Smooth muscle cell (in vitro differentiated cells): ENCODE results near the gene UNC5C. TPM values are rescaled to one million over a fixed set of nuclear protein-coding genes. Genes with fewer than 3 reads are reported as not detected.

ENCODE experiments used
- DNase-seq: peaks from one replicate; lab custom pipeline; 2025; ENCODE audit not compliant: unreplicated experiment; lab: John Stamatoyannopoulos, UW
- H2AFZ ChIP-seq: fragments of 200-600 bp; sonication (generic); 2 replicates; pipeline ENCODE4 v1.6.0; 2016; ENCODE audit warnings: antibody characterized with exemption, low read depth, mild to moderate bottlenecking
- H3F3A ChIP-seq: fragments of 200-600 bp; sonication (generic); 2 replicates; pipeline ENCODE4 v1.6.0; 2017; ENCODE audit warnings: antibody characterized with exemption, low read depth
- H3K27ac ChIP-seq: fragments of 200-600 bp; sonication (generic); 2 replicates; pipeline ENCODE4 v1.5.1; 2016; ENCODE audit warnings: low read depth, mild to moderate bottlenecking
- H3K27me3 ChIP-seq: fragments of 200-600 bp; sonication (generic); 2 replicates; pipeline ENCODE4 v1.6.1; 2016; ENCODE audit warnings: low read depth, mild to moderate bottlenecking
- H3K36me3 ChIP-seq: fragments of 200-600 bp; sonication (generic); 2 replicates; pipeline ENCODE4 v1.5.1; 2016; ENCODE audit warnings: low read depth
- H3K4me1 ChIP-seq: fragments of 200-600 bp; sonication (generic); 2 replicates; pipeline ENCODE4 v1.5.1; 2016; ENCODE audit warnings: low read depth
- H3K4me2 ChIP-seq: fragments of 200-600 bp; sonication (generic); 2 replicates; pipeline ENCODE4 v1.6.0; 2016; ENCODE audit warnings: mild to moderate bottlenecking
- H3K4me3 ChIP-seq: fragments of 200-600 bp; sonication (generic); 2 replicates; pipeline ENCODE4 v1.5.1; 2016; ENCODE audit warnings: mild to moderate bottlenecking
- H3K79me2 ChIP-seq: fragments of 200-600 bp; sonication (generic); 2 replicates; pipeline ENCODE4 v1.6.0; 2016; ENCODE audit warnings: low read depth, mild to moderate bottlenecking
- H3K9ac ChIP-seq: fragments of 200-600 bp; sonication (generic); 2 replicates; pipeline ENCODE4 v1.6.0; 2016; ENCODE audit warnings: low read depth
- H3K9me3 ChIP-seq: fragments of 200-600 bp; sonication (generic); replicated peaks from 2 replicates; pipeline ENCODE4 v1.5.1; 2016; ENCODE audit warnings: low read depth
- H4K20me1 ChIP-seq: fragments of 200-600 bp; sonication (generic); 2 replicates; pipeline ENCODE4 v1.6.0; 2016; ENCODE audit warnings: low read depth
- WGBS: methylation state at CpG from one replicate; pipeline ENCODE4 v1.1.7; 2016; ENCODE audit warnings: low lambda C conversion rate; 5-methylcytosine and 5-hydroxymethylcytosine counted together
- polyA plus RNA-seq: library from polyadenylated mRNA; unstranded; fragments of >200 nt; fragmentation: Nextera tagmentation; extraction: Ambion mirVana; gene quantifications from 2 replicates; pipeline ENCODE4 v1.2.1, GENCODE V29; 2016
- total RNA-seq: library from RNA; depleted of rRNA; stranded (reverse); fragments of >200 nt; gene quantifications from 2 replicates; pipeline ENCODE4 v1.2.3, GENCODE V29; 2014
- TF ChIP-seq, protein P1 (sequence below): fragments of 200-600 bp; sonication (generic); IDR thresholded peaks from 2 replicates; pipeline ENCODE4 v1.5.1; 2017; ENCODE audit warnings: borderline replicate concordance, mild to moderate bottlenecking, antibody characterized with exemption; ENCODE audit not compliant: insufficient read depth, poor library complexity, severe bottlenecking

The UNC5C gene
- total and polyA plus RNA-seq, 2 experiments from 2014 or later = 2.0 to 15.6 TPM

- Histone ChIP-seq H3K79me2 (peaks cover 5% of the 10 kb centered on the region), H3K4me1 (no peaks in the 10 kb centered on the region), H3K27me3 (no peaks in the 10 kb centered on the region), H3F3A (no peaks in the 10 kb centered on the region), H4K20me1 (no peaks in the 10 kb centered on the region), H3K4me3 (no peak overlapping the region), H3K36me3 (no peaks in the 10 kb centered on the region), H3K9ac (no peak overlapping the region), H3K27ac (no peak overlapping the region), H2AFZ (no peak overlapping the region), H3K9me3 (no peaks in the 10 kb centered on the region), H3K4me2 (no peak overlapping the region)
- TF ChIP-seq, protein P1, sequence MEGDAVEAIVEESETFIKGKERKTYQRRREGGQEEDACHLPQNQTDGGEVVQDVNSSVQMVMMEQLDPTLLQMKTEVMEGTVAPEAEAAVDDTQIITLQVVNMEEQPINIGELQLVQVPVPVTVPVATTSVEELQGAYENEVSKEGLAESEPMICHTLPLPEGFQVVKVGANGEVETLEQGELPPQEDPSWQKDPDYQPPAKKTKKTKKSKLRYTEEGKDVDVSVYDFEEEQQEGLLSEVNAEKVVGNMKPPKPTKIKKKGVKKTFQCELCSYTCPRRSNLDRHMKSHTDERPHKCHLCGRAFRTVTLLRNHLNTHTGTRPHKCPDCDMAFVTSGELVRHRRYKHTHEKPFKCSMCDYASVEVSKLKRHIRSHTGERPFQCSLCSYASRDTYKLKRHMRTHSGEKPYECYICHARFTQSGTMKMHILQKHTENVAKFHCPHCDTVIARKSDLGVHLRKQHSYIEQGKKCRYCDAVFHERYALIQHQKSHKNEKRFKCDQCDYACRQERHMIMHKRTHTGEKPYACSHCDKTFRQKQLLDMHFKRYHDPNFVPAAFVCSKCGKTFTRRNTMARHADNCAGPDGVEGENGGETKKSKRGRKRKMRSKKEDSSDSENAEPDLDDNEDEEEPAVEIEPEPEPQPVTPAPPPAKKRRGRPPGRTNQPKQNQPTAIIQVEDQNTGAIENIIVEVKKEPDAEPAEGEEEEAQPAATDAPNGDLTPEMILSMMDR = no peak
- DNase-seq = no peak
- WGBS = 83% methylated on average over 3 of the region's 3 CpGs
Observed at GRCh38 chr4:95318044-95318443, 230.7 kb downstream of the UNC5C start.

DNA sequence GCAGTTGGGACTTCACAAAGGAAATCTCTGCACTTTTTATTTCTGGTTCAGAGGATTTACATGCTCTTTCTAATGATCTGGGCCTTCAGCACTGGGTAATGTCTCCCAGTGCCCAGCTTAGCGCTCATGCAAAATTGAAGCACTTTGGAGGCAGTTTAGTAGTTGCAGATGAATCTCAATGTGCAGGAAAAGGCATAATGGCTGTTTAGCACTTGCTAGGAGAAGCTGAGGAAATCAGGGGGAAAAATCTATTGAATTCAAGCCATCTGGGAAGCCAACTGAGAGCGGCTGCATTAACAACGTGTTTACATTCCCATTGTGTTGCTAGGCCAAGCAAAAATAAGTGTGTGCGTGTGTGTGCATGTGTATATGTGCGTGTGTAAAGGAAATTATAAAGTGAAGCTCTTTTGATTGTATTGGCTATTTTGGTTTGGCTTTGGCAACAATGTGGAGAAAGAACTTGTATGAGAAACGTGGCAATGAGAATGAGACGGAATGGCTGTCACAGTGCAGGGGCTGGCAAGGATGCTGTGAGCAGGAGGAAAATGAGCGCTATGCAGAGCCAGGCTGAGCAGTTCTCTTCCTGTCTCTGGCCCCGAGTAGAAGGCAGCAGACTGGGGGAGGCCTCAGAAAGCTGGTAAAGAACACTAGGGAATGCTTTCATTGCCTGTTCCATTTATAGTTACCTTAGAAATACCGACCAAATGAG, 231.5 kb downstream of the UNC5C start:
- no peaks in the 10 kb centered on the region for H3K9me3 ChIP-seq
- DNase-seq = no peak
- no peaks in the 10 kb centered on the region for H4K20me1 ChIP-seq
- no peaks in the 10 kb centered on the region for H3F3A ChIP-seq
- H3K4me3 ChIP-seq = no peak overlapping the region
- no peaks in the 10 kb centered on the region for H3K4me1 ChIP-seq
- 80% methylated on average over 10 of the region's 10 CpGs for WGBS
- H3K4me2 ChIP-seq = no peak overlapping the region
- no peak overlapping the region for H3K27ac ChIP-seq
- peaks cover 13% of the 10 kb centered on the region for H3K79me2 ChIP-seq
- TF ChIP-seq, protein P1 = no peak
- H3K9ac ChIP-seq = no peak overlapping the region
- H3K27me3 ChIP-seq = no peaks in the 10 kb centered on the region
- no peaks in the 10 kb centered on the region for H3K36me3 ChIP-seq
- H2AFZ ChIP-seq = no peak overlapping the region

- Histone ChIP-seq H2AFZ (no peak overlapping the region), H3K4me2 (no peak overlapping the region), H3K27ac (no peak overlapping the region), H3K27me3 (no peaks in the 10 kb centered on the region), H3K9me3 (no peaks in the 10 kb centered on the region), H3K4me1 (no peaks in the 10 kb centered on the region), H4K20me1 (no peaks in the 10 kb centered on the region), H3F3A (no peaks in the 10 kb centered on the region), H3K79me2 (peaks cover 18% of the 10 kb centered on the region), H3K36me3 (no peaks in the 10 kb centered on the region), H3K4me3 (no peak overlapping the region), H3K9ac (no peak overlapping the region)
- 92% methylated on average over 1 of the region's 1 CpG for WGBS
- no peak for DNase-seq
- TF ChIP-seq, protein P1 = no peak
Observed at GRCh38 chr4:95314573-95314972, 234.2 kb downstream of the UNC5C start.

DNA sequence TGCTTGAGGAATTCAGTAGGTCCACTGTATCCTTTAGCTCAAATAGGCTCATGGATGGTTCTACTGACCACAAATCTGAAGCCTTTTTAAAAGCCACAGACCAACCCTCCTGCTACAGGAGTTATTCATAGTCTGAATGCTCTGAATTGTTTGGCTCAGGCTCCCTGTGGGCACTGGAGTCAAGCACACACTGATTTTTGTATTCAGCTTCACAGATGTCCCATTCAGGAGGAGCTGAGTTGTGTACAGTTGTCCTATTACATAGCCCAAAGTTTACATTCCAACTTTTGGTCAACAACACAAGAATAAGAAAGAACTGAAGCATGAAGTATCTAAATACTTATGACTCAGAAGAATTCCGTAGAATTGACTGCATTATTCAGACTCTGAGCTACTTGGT, 243.9 kb downstream of the UNC5C start:
- DNase-seq = no peak
- Histone ChIP-seq H3K79me2 (peaks cover 9% of the 10 kb centered on the region), H3K9me3 (no peaks in the 10 kb centered on the region), H3K9ac (no peak overlapping the region), H3K36me3 (peaks cover 3% of the 10 kb centered on the region), H3F3A (no peaks in the 10 kb centered on the region), H3K4me1 (peaks cover 13% of the 10 kb centered on the region), H3K4me2 (peak overlapping the region; percentile 32), H3K4me3 (no peak overlapping the region), H2AFZ (no peak overlapping the region), H3K27ac (peak overlapping the region; percentile 50), H3K27me3 (no peaks in the 10 kb centered on the region), H4K20me1 (no peaks in the 10 kb centered on the region)
- 32% methylated on average over 1 of the region's 1 CpG for WGBS
- TF ChIP-seq, protein P1 = no peak
